Spleen (tissue), 11 donors: Measurements from ENCODE around the gene AFAP1. TPM values are rescaled to one million over a fixed set of nuclear protein-coding genes. Genes with fewer than 3 reads are reported as not detected.

Experiments
- DNase-seq: peaks from one replicate; pipeline ENCODE4 v3.0.0-alpha.2; 2020
- H3K27ac ChIP-seq, 8 donors: fragments of 200-600 bp; sonication (generic) in 7 of 8; 1 replicate in 4 of 8; 2 replicates in 4 of 8; pipeline versions ENCODE4 v1.5.0 to v1.8.0; 2016 to 2021; ENCODE audit warnings: inconsistent platforms in 4 of 8, mild to moderate bottlenecking in 4 of 8, moderate library complexity in 1 of 8
- H3K27me3 ChIP-seq, 7 donors: fragments of 200-600 bp; sonication (generic) in 6 of 7; replicated peaks in 1 of 7; 1 replicate in 4 of 7; 2 replicates in 3 of 7; pipeline versions ENCODE4 v1.5.0 to v1.8.0; 2016 to 2021; ENCODE audit warnings: inconsistent platforms in 3 of 7, mild to moderate bottlenecking in 1 of 7
- H3K36me3 ChIP-seq, 6 donors: fragments of 200-600 bp; sonication (generic) in 5 of 6; 1 replicate in 4 of 6; 2 replicates in 2 of 6; pipeline versions ENCODE4 v1.5.0 to v1.8.0; 2016 to 2021; ENCODE audit warnings: inconsistent platforms in 2 of 6
- H3K4me1 ChIP-seq, 6 donors: fragments of 200-600 bp; sonication (generic) in 5 of 6; 1 replicate in 3 of 6; 2 replicates in 3 of 6; pipeline versions ENCODE4 v1.5.0 to v1.8.0; 2016 to 2021; ENCODE audit warnings: inconsistent platforms in 3 of 6
- H3K4me3 ChIP-seq, 8 donors: fragments of 200-600 bp; sonication (generic) in 7 of 8; 1 replicate in 4 of 8; 2 replicates in 4 of 8; pipeline versions ENCODE4 v1.5.0 to v1.8.0; 2016 to 2021; ENCODE audit warnings: inconsistent platforms in 4 of 8, mild to moderate bottlenecking in 4 of 8, moderate library complexity in 2 of 8
- H3K9me3 ChIP-seq, 8 donors: fragments of 200-600 bp; sonication (generic) in 7 of 8; 1 replicate in 4 of 8; 2 replicates in 4 of 8; pipeline versions ENCODE4 v1.5.0 to v1.8.0; 2016 to 2021; ENCODE audit warnings: inconsistent platforms in 4 of 8
- CTCF ChIP-seq, 11 experiments: fragments of 200-600 bp in 7 of 11; fragments of 450-650 bp in 4 of 11; sonication (generic) in 4 of 11; IDR thresholded peaks in 8 of 11; conservative IDR thresholded peaks in 3 of 11; 1 replicate in 7 of 11; 2 replicates in 4 of 11; pipeline versions ENCODE4 v1.4.0 to v1.8.0; 2016 to 2021; ENCODE audit warnings: antibody characterized with exemption in 11 of 11, inconsistent platforms in 4 of 11, mild to moderate bottlenecking in 1 of 11
- POLR2A ChIP-seq, 3 donors: fragments of 450-650 bp; IDR thresholded peaks; one replicate each; pipeline ENCODE4 v1.5.1; 2017; ENCODE audit warnings: antibody characterized with exemption in 3 of 3, mild to moderate bottlenecking in 1 of 3
- POLR2AphosphoS5 ChIP-seq, 3 donors: sonication (generic); formaldehyde crosslinking; IDR thresholded peaks; one replicate each; pipeline ENCODE4 v1.5.1; 2017; ENCODE audit warnings: antibody characterized with exemption in 3 of 3
- WGBS, 5 donors: extraction: QIAGEN DNeasy Blood & Tissue Kit in 3 of 5; methylation state at CpG; one replicate each; pipeline versions ENCODE4 v1.1.5 to v1.1.7; 2013 to 2018; 5-methylcytosine and 5-hydroxymethylcytosine counted together
- intact Hi-C: fragments of 100-400 bp; cut with DNase I; formaldehyde crosslinking; loops from one replicate; pipeline ENCODE4 v1.15.0; 2023; ENCODE audit warnings: low total_unique reads
- polyA plus RNA-seq, 3 donors: library from polyadenylated mRNA; stranded (reverse); fragments of 200-250 nt; gene quantifications; one replicate each; pipeline ENCODE4 v1.2.1, GENCODE V29; 2013
- total RNA-seq, 7 donors: library from RNA; depleted of rRNA in 3 of 7; stranded (reverse); fragments of >200 nt in 3 of 7; fragmentation: NEBNext Ultra II Directional in 4 of 7; extraction: Animal tissue kit (Norgen Biotek cat#: 25700) in 4 of 7; gene quantifications; one replicate each; pipeline versions ENCODE4 v1.1.0 to v1.2.1, GENCODE V29; 2016 to 2021
- donor health status: healthy with polysubstance abuse.
- donor health status: DM: no; HTN: no; CAD: no; lungs with moderate emphysema.
- donor health status: DM: no; HTN: no; CAD: no.
- donor health status: Bipolar disorder and iron deficiency.
- donor health status: healthy.
- donor health status: DM: no; HTN: no; CAD: no.
- donor health status: DM: yes; HTN: yes; CAD: no.

Gene AFAP1
- total and polyA plus RNA-seq, 10 donors, result 1.6 to 29.2 (median 12.1) TPM

- H3K9me3 ChIP-seq, result no peaks in the 10 kb centered on the region
- 82 to 86% (median 84%) methylated on average over 9 of the region's 9 CpGs for WGBS, 5 donors
- peak overlapping the region in 4 of 8 donors; percentile 14 to 68 (median 51) for H3K27ac ChIP-seq
- H3K4me1 ChIP-seq, result peaks cover 0 to 39% (median 3%) of the 10 kb centered on the region in 6 donors
- TF ChIP-seq POLR2A (IDR thresholded peaks at IDR 0.05) (no peak), POLR2AphosphoS5 (IDR thresholded peaks at IDR 0.05) (no peak), CTCF (IDR thresholded peaks at IDR 0.05 in 8 of 11, conservative IDR thresholded peaks at IDR 0.05 in 3 of 11) (no peak)
- no peaks in the 10 kb centered on the region for H3K27me3 ChIP-seq
- no peak for DNase-seq
- intact Hi-C loops, result no loop called here
- peaks cover 0 to 30% (median 0%) of the 10 kb centered on the region in 6 donors for H3K36me3 ChIP-seq
- no peak overlapping the region for H3K4me3 ChIP-seq
These were observed 85.4 kb downstream of the AFAP1 start for GRCh38 chr4:7854216-7854615.

GRCh38 chr4:7853271-7853670 is 86.4 kb downstream of the AFAP1 start:
- Histone ChIP-seq H3K4me1 (peaks cover 0 to 39% (median 3%) of the 10 kb centered on the region in 6 donors), H3K27me3 (no peaks in the 10 kb centered on the region), H3K4me3 (no peak overlapping the region), H3K27ac (no peak overlapping the region), H3K9me3 (no peaks in the 10 kb centered on the region), H3K36me3 (peaks cover 0 to 30% (median 0%) of the 10 kb centered on the region in 6 donors)
- TF ChIP-seq POLR2A (IDR thresholded peaks at IDR 0.05), result no peak
- TF ChIP-seq POLR2AphosphoS5 (IDR thresholded peaks at IDR 0.05), result no peak
- no peak for TF ChIP-seq CTCF (IDR thresholded peaks at IDR 0.05 in 8 of 11, conservative IDR thresholded peaks at IDR 0.05 in 3 of 11)
- 86 to 95% (median 90%) methylated on average over 11 of the region's 11 CpGs for WGBS, 5 donors
- no peak for DNase-seq
- intact Hi-C loops, result no loop called here

GRCh38 chr4:7852568-7853185 is 87.0 kb downstream of the AFAP1 start:
- Histone ChIP-seq H3K27ac (no peak overlapping the region), H3K36me3 (peaks cover 0 to 30% (median 0%) of the 10 kb centered on the region in 6 donors), H3K4me3 (no peak overlapping the region), H3K4me1 (peaks cover 0 to 34% (median 3%) of the 10 kb centered on the region in 6 donors), H3K9me3 (no peaks in the 10 kb centered on the region), H3K27me3 (no peaks in the 10 kb centered on the region)
- WGBS, 5 donors, result 73 to 85% (median 83%) methylated on average over 12 of the region's 12 CpGs
- intact Hi-C loops, result no loop called here
- DNase-seq, result no peak
- TF ChIP-seq CTCF (IDR thresholded peaks at IDR 0.05 in 8 of 11, conservative IDR thresholded peaks at IDR 0.05 in 3 of 11), result no peak
- TF ChIP-seq POLR2A (IDR thresholded peaks at IDR 0.05), result no peak
- TF ChIP-seq POLR2AphosphoS5 (IDR thresholded peaks at IDR 0.05), result no peak

GRCh38 chr4:7850489-7850888 is 89.2 kb downstream of the AFAP1 start:
- H3K27ac ChIP-seq, result no peak overlapping the region
- DNase-seq, result no peak
- no peaks in the 10 kb centered on the region for H3K9me3 ChIP-seq
- intact Hi-C loops, result no loop called here
- peaks cover 0 to 16% (median under 1%) of the 10 kb centered on the region in 6 donors for H3K4me1 ChIP-seq
- TF ChIP-seq POLR2A (IDR thresholded peaks at IDR 0.05), result no peak
- no peak for TF ChIP-seq CTCF (IDR thresholded peaks at IDR 0.05 in 8 of 11, conservative IDR thresholded peaks at IDR 0.05 in 3 of 11)
- TF ChIP-seq POLR2AphosphoS5 (IDR thresholded peaks at IDR 0.05), result no peak
- 83 to 90% (median 87%) methylated on average over 11 of the region's 11 CpGs for WGBS, 5 donors
- H3K4me3 ChIP-seq, result no peak overlapping the region
- no peaks in the 10 kb centered on the region for H3K27me3 ChIP-seq
- H3K36me3 ChIP-seq, result peaks cover 0 to 30% (median 0%) of the 10 kb centered on the region in 6 donors
